GM06990 (cell line): ENCODE measurements around the gene AARS1.
"Not testable (repeated sequence)": the region's sequence is repeated elsewhere in the genome, so short reads cannot be mapped to it uniquely, and the experiment has no call there.

ENCODE experiments used
- DNase-seq: peaks from one replicate; pipeline ENCODE4 v3.0.0-alpha.2; 2011; ENCODE audit not compliant: insufficient read length; ENCODE audit errors: extremely low read depth
- H3K27me3 ChIP-seq: replicated peaks from 2 replicates; pipeline ENCODE4 v1.6.0; 2011; ENCODE audit warnings: low read length; ENCODE audit not compliant: control insufficient read depth, insufficient read depth
- H3K36me3 ChIP-seq: 2 replicates; pipeline ENCODE4 v1.5.1; 2011; ENCODE audit warnings: low read length; ENCODE audit not compliant: control insufficient read depth, insufficient read depth
- H3K4me3 ChIP-seq: replicated peaks from 2 replicates; pipeline ENCODE4 v1.5.1; 2011; ENCODE audit warnings: low read depth, mild to moderate bottlenecking, control low read depth, low read length
- TF ChIP-seq, protein P1 (sequence below): IDR thresholded peaks from 2 replicates; pipeline ENCODE4 v1.5.1; 2011; ENCODE audit warnings: low read length, control low read depth, mild to moderate bottlenecking, inconsistent platforms; ENCODE audit not compliant: insufficient read depth, poor library complexity, severe bottlenecking

Gene AARS1

DNA sequence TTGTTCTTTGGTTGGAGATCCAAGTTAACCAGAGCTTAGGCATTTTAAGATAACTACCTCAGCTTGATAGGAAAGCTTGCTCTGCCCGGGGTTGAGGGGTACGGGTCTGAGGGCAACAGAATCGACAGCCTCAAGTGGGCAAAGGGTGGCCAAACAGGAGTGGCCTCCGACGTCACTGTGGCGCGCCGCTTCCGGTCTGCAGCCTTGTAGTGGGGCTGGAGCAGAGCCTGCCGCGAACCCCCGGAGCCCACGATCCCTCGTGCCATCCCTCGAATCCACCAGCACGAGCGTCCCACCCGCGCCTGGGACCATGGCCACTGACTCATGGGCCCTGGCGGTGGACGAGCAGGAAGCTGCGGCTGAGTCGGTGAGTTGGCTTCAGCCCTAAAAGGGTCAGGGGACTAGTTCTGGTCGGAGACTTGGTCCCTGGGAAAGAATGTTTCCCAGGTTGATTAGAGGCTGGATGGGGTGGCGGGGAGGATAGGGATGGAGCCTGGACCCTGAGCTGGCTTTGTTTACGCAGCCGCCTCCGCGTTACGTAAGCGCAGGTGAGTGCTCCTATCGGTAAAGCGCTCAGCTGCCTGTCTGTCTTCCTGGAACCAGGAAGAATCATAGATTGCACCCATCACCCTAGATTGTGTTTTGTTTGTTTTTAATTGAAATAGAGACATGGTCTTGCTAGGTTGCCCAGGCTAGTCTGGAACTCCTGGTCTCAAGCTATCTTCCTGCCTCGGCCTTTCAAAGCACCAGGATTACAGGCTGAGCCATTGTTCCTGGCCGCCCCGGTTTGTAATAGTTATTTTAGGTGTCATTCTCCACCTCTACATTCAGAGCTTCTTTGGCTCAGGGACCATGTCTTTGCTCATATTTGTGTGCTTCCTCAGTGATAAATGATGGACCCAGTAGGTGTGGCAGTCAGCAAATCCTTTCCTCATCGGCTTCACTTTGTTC is 10.0 kb upstream of the AARS1 start, which contains the start of gene DDX19B:
Gene DDX19B, plus strand, starts transcription at position 199 of the 951 bp plus-strand sequence. Its CDS starts 112 bp downstream, at position 311.
- Histone ChIP-seq H3K36me3 (no peaks in the 10 kb centered on the region), H3K4me3 (peak within 1 kb of the TSS; percentile 100), H3K27me3 (no peaks in the 10 kb centered on the region)
- TF ChIP-seq, protein P1, sequence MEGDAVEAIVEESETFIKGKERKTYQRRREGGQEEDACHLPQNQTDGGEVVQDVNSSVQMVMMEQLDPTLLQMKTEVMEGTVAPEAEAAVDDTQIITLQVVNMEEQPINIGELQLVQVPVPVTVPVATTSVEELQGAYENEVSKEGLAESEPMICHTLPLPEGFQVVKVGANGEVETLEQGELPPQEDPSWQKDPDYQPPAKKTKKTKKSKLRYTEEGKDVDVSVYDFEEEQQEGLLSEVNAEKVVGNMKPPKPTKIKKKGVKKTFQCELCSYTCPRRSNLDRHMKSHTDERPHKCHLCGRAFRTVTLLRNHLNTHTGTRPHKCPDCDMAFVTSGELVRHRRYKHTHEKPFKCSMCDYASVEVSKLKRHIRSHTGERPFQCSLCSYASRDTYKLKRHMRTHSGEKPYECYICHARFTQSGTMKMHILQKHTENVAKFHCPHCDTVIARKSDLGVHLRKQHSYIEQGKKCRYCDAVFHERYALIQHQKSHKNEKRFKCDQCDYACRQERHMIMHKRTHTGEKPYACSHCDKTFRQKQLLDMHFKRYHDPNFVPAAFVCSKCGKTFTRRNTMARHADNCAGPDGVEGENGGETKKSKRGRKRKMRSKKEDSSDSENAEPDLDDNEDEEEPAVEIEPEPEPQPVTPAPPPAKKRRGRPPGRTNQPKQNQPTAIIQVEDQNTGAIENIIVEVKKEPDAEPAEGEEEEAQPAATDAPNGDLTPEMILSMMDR, result no peak
- peak; percentile 78 for DNase-seq

DNA sequence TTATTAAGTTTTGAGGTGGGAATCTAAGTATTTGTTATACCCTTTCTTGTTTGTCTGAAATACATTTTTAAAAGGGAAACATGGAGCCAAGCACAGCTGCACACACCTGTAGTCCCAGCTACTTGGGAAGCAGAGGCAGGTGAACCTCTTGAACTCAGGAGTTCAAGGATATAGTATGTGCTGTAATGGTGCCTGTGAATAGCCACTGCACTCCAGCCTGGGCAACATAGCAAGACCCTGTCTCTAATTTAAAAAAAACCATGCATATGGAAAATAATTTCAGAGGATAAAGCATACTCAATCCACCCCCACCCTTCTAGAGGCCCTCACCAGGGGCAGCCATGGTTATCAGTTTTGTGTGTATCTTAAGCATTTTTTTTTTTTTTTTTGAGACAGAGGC is 6.3 kb upstream of the AARS1 start:
- Histone ChIP-seq H3K27me3 (no peaks in the 10 kb centered on the region), H3K4me3 (no peak overlapping the region), H3K36me3 (no peaks in the 10 kb centered on the region)
- no peak for DNase-seq
- TF ChIP-seq, protein P1, result no peak

DNA sequence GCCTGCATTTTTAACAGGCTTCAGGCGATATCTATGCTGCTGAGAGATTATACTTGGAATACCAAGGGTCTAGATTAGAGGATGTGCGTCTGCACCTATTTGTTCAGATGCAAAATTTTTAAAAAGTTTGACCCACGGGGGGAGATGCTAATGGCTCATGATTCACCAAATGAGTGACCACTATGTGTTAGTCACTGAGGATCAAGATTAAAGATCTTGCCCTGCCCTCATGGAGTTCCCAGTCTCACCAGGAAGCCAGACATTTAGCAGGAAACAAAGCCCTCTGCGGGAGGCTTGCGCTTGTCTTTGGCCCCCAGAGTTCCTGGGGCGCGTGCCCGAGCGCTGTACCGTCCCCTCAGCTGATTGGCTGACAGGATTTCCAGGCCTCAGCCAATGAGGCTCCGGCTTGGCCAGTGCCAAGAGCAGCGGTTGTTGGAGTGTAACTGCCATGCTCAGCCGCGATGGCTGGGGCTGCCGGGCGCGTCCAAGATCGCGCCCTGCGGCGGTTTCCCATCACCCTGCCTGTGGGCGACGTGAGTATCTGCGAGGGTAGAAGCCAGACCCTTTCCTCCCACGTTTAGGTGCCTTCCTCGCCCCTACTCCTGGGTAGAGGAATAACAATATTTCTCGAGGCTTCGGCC is 5.2 kb upstream of the AARS1 start:
- no peaks in the 10 kb centered on the region for H3K27me3 ChIP-seq
- TF ChIP-seq, protein P1, result no peak
- DNase-seq, result no peak
- H3K4me3 ChIP-seq, result no peak overlapping the region
- H3K36me3 ChIP-seq, result no peaks in the 10 kb centered on the region

DNA sequence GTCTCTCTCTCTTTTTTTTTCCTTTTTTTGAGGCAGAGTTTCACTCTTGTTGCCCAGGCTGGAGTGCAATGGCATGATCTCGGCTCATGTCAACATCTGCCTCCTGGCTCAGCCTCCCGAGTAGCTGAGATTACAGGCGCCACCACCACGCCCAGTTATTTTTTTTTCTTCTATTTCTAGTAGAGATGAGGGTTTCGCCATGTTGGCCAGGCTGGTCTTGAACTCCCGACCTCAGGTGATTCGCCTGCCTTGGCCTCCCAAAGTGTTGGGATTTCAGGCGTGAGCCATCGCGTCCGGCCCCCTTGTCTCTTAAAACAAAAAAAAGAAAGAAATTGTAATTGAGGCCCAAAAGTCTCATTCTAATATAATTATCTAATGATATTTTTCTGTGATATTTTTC is 2.8 kb upstream of the AARS1 start:
- H3K4me3 ChIP-seq, H3K36me3 ChIP-seq, DNase-seq, H3K27me3 ChIP-seq: not testable (repeated sequence)

DNA sequence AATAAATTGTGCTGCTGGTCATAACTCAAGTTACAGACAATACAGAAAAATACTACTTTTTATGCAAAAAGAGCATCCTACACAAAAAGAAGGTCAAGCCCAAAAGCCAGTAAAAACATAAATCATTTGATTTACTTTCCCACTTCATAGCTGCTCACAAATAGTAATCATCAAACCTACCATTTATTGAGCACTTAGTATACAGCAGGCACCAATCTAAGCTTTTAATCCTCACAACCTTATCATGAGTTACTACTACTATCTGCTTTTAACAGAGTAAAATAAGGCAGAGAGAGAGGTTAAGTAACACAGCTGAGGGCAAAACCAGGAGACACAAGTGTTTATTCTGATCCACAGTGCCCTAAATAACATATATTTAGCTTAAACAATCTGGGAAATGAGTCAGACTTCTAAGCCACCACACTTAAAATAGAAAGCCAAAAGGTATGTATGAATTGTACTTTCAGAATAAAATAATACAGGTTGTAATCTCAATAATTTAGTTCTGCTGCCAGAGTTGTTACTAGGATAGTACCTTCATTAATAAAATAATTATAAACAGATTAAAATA is 1.7 kb upstream of the AARS1 start:
- no peak for DNase-seq
- Histone ChIP-seq H3K36me3 (no peaks in the 10 kb centered on the region), H3K27me3 (no peaks in the 10 kb centered on the region), H3K4me3 (no peak overlapping the region)
- TF ChIP-seq, protein P1, result no peak

GRCh38 chr16:70287304-70287971 is 1.9 kb downstream of the AARS1 start:
- H3K36me3 ChIP-seq, H3K27me3 ChIP-seq, DNase-seq: not testable (repeated sequence)
- H3K4me3 ChIP-seq, result peak overlapping the region; percentile 77; the same call in 1 of the 2 replicates
